RCC 7860 (cell line): ENCODE results near the gene COPA.
A peak's percentile ranks its signal among the peaks of the same experiment; 100 is the strongest.
"Not testable (repeated sequence)": the region's sequence is repeated elsewhere in the genome, so short reads cannot be mapped to it uniquely, and the experiment has no call there.

ENCODE experiments used
- DNase-seq: peaks from one replicate; pipeline ENCODE4 v3.0.0-alpha.2; 2015; ENCODE audit warnings: low spot score
- FAIRE-seq: peaks from 2 replicates; lab custom pipeline; 2012; peaks lifted over from hg19 to GRCh38; lab: Jason Lieb, UNC

Gene COPA

DNA sequence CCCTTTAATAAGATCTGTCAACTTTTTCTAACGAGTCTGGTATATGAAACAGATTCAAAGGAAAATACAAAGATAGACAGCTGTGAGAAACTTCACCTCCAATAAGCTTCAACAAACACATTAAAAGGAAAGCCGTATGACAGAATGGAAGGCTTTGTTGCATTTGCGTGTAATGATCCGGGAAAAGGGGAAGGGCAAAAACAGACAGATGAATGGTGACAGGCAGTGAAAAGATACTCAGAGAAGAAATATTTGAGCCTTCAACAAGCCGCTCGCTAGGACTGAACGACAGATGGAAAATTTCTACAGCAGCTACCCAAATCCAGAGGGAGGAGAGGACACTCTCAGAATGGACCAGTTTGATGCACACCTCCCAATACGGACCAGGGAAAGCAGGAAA, 14.9 kb downstream of the COPA start:
- no peak for DNase-seq
- no peak for FAIRE-seq

DNA sequence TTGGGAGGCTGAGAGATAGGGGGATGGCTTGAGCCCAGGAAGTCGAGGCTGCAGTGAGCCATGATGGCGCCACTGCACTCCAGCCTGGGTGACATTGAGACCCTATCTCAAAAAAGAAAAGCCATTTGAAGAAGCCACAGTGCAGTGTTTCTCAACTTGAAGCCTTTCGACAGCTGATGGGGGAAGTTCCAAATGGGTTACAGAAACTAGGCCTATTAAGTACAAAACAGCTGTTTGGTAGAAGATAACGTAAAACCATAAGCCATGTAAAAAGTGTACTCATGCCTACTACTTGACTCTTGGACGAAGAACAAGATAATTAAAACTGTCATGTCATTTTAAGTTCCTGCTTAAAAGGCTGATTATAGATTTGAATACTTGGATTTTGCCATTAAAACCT, 16.6 kb downstream of the COPA start:
- no peak for FAIRE-seq
- no peak for DNase-seq

- DNase-seq (no peak), FAIRE-seq (no peak)
Observed at GRCh38 chr1:160325252-160325651, 17.8 kb downstream of the COPA start.

DNA sequence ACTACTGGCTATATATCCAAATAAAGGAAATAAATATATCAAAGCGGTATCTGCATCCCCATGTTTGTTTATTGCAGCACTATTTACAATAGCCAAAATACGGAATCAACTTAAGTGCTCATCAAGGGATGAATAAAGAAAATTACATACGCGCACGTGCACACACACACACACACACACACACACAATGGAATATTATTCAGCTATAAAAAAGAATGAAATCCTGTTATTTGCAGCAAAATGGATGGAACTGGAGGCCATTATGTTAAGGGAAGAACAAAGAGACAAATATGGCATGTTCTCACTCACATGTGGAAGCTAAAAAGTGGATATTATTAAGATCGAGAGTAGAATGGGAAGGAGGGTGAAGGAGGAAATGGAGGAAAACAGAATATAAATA, 20.2 kb downstream of the COPA start:
- no peak for FAIRE-seq

GRCh38 chr1:160315359-160315758, 27.7 kb downstream of the COPA start:
- no peak for FAIRE-seq
- DNase-seq: no peak

More for the DNA sequence above, 20.2 kb downstream of the COPA start:
- no peak for DNase-seq

GRCh38 chr1:160309571-160309970, 33.5 kb downstream of the COPA start:
- no peak for FAIRE-seq
- no peak for DNase-seq

GRCh38 chr1:160309185-160309557, 33.9 kb downstream of the COPA start:
- no peak for DNase-seq
- FAIRE-seq: no peak

DNA sequence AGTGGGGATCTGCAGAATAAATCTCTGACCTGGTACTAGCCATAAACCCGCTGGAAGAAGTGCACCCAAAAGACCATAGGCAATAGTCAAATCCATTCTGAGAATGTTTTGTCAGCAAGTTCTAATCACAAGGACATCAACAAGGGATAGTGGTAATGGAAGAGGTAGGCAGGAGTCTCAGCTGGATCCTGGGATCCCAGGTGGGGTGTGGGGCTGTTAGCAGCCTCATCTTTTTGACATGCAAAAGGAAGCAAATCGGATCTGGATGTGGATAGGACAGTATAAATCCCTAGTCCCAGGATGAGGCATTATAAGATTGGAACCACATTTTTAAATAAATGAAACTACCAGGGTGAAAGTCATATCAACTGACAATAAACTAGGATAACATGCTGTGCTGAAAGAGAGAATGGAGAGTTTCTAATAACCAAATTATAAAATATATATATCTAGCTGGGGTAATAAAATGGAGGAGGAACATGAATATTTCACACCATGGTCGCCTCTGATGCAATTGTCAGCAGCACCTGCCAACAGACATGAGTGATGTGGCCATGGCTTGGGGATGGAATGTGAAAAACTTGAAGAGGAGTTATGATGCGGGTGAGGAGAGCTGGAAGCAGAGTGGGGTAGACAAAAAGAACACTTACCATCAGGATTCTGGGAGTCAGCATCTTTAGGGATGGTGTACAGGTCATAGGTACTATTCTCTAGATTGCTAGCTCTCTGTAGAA, 34.4 kb downstream of the COPA start:
- FAIRE-seq: no peak
- no peak for DNase-seq

DNA sequence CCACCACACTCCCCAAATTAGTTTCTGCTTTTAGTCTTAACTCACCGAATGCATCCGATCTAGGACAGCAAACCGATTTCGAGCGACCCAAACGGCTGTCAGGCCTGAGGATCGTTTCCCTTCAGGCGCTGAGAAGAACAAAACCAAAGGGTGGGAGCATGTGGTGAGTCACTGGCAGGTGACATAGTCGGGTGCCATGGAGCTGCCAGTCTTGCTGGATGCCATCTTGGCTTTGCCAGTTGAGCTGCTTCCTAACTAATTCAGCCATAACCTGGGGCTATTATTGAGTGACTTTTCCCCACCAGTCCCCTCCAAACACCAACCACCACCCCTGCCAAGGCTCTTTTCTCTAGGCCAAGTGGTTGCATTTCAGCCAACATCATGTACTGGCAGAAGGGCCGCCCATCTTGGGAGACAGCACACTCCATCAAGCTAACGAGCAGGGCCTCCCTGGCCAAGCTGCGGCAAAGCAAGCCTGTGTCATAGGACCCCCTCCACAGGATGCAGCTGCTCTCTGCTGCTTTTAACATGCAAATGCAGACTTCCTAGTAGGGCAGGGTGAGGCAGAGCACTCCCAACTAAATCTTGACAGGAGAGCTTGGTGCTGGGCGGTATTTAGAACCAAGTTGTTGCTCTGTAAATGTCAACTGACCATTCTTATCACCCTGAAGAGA, 35.8 kb downstream of the COPA start:
- DNase-seq (no peak), FAIRE-seq (no peak)

DNA sequence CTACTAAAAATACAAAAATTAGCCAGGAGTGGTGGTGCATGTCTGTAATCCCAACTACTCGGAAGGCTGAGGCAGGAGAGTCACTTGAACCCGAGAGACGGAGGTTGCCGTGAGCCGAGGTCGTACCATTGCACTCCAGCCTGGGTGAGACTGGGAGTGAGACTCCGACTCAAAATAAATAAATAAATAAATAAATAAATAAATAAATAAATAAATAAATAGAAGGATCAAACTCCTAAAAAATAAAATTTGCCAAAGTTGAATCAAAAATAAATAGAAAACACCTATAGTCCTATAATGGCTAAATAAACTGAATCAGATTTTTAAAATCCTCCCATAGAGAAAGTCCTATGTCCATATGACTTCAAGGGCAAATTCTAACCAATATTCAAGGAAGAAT, 42.9 kb downstream of the COPA start:
- FAIRE-seq (no peak), DNase-seq (no peak)

GRCh38 chr1:160296036-160296435, 47.0 kb downstream of the COPA start:
- FAIRE-seq (no peak), DNase-seq (no peak)

GRCh38 chr1:160293020-160293968, 49.8 kb downstream of the COPA start:
- no peak for DNase-seq
- FAIRE-seq: no peak

DNA sequence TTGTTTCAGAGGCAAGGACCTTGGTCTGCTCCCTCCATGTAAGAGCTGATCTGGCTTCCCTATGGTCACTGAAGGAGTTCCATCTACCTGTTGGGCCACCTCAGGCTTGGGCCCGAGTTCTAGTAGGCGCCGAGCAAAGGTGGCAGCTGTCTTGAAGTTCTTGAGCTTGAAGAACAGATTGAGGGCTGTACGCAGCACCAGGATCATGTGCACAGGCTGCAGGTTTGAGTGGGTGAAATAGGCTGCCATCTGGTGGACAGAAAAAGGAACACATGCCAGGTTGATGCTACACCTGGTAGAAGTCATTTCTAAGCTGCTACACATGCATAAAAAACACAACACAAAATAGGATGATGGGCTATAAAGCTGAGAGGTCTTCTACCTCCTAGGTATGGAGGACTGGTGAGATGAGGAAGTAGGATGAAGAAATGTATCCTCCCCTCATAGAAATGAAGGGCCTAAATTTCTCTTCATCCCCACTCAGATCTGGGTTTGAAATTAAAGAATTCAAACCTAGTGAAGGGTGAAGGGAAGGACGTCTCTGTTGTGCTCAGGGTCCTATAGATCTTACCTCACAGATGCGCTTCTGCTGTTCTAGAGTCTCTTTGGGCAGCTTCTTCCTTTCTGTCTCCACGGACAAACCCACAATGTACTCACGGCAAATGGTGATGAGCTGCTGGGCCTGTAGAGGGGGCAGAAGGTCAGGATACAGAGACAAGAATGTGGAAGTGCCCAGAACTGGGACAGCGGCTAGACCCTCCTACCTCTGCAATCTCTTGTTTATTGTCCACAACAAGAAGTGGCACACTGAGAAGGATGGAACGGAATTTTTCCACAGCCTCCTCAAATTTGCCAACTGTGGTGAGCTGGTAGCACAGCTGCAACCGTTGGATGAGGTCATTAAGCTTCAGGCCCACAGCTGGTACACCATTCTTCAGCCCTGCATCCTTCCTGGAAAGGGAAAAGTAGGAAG, 51.5 kb downstream of the COPA start:
- no peak for FAIRE-seq
- DNase-seq: peak; percentile 39

GRCh38 chr1:160287769-160288168, 55.3 kb downstream of the COPA start:
- not testable (repeated sequence) for FAIRE-seq, DNase-seq

GRCh38 chr1:160285506-160285905, 57.5 kb downstream of the COPA start:
- FAIRE-seq (no peak), DNase-seq (no peak)

- peak; percentile 78 for FAIRE-seq
Observed at GRCh38 chr1:160284782-160285344, 58.2 kb downstream of the COPA start, which contains the start of gene PEX19. Gene PEX19, minus strand, starts transcription at chr1:160285133. Its CDS starts 9 bp downstream, at chr1:160285124.

DNA sequence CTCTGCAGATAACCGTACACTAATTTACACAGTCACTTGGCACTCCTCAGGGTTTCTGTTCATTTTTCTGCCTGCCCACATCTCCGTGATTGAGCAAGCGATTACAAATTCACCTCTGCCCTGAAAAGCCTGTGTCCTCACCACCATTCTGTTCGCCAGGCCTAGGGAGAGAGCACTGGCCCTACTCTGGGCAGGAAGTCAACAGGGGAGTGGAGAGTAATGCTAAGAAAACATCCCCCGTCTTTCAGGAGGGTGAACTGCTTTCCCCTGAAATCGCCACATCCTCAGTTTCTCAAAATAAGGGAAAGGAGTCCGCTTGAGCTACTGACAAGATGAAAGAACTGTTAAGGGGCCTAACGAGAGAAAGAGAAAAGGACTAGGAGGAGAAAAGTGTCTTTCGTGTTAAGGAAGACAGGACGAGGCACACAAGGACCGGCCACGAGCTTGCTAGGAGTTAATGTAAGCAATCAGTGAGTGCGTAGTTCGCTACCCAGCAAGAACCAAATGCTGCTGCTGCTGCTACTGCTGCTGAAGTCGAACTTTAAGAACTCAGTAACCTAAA, 58.7 kb downstream of the COPA start:
- DNase-seq: peak; percentile 29
- FAIRE-seq: no peak

More at GRCh38 chr1:160284782-160285344, 58.2 kb downstream of the COPA start, which contains the start of gene PEX19:
- DNase-seq: peak; percentile 82

DNA sequence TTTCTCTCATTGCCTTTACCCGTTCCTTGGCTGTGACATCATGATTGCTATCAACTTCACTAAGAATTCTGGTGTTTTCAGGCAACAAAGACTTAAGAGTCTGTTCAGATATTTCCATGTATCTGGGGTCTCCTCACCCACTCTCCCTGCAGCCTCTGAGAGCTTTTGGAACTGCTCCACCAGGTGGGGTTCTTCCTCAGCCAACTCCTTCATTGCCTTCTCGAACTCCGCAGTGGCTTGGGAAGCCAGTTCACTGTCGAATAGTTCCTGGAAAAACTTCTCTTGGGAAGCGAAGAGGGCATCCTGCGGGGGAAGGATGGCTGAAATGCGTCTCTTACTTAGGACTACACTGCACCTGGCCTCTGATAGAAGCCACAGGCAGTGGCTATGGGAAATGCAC, 60.2 kb downstream of the COPA start:
- DNase-seq (no peak), FAIRE-seq (no peak)

- FAIRE-seq (no peak), DNase-seq (no peak)
Observed at GRCh38 chr1:160277987-160278386, 65.1 kb downstream of the COPA start.
